Measurements from ENCODE around the gene PPP1R7. TPM values are rescaled to one million over a fixed set of nuclear protein-coding genes. Genes with fewer than 3 reads are reported as not detected.

PPP1R7 gene
- total RNA-seq, 1 experiment from 2014 or later, result 49.1 TPM

GRCh38 chr2:241137276-241138190, 12.7 kb upstream of the PPP1R7 start:
- Mint-ChIP-seq H3K9me3 (peaks cover 1% of the 10 kb centered on the region; the same call in 1 of the 2 replicates), H3K4me1 (no peaks in the 10 kb centered on the region), H3K36me3 (peaks cover 39% of the 10 kb centered on the region), H3K27ac (no peak overlapping the region), H3K4me3 (no peak overlapping the region), H3K27me3 (ENCODE audit: low read depth) (no peaks in the 10 kb centered on the region)
- CTCF ChIA-PET, result interaction anchor here (0.5 kb wide), 1 partner anchor 60 kb away, joined by 4 read pairs; no protein-coding TSS in a partner anchor
- POLR2A ChIA-PET, result no interaction called here
- DNase-seq (ENCODE audit: low spot score) (no peak), ATAC-seq (no peak)
- TF ChIP-seq ZBTB43 (CRISPR knock-in tag; IDR thresholded peaks at IDR 0.05), result no peak
- no peak for TF ChIP-seq IRF2 (CRISPR knock-in tag; IDR thresholded peaks at IDR 0.05; ENCODE audit: borderline replicate concordance, low read depth)
- no peak for TF ChIP-seq FOXP1 (CRISPR knock-in tag; IDR thresholded peaks at IDR 0.05; ENCODE audit: borderline replicate concordance)
- no peak for TF ChIP-seq USF1 (CRISPR knock-in tag; IDR thresholded peaks at IDR 0.05)
- TF ChIP-seq FOXJ3 (CRISPR knock-in tag; IDR thresholded peaks at IDR 0.05; ENCODE audit: borderline replicate concordance), result no peak
- TF ChIP-seq MYBL2 (CRISPR knock-in tag; IDR thresholded peaks at IDR 0.05), result no peak
- TF ChIP-seq ZNF396 (CRISPR knock-in tag; IDR thresholded peaks at IDR 0.05; ENCODE audit: borderline replicate concordance), result no peak
- no peak for TF ChIP-seq KAT7 (CRISPR knock-in tag; IDR thresholded peaks at IDR 0.05; ENCODE audit: borderline replicate concordance)

DNA sequence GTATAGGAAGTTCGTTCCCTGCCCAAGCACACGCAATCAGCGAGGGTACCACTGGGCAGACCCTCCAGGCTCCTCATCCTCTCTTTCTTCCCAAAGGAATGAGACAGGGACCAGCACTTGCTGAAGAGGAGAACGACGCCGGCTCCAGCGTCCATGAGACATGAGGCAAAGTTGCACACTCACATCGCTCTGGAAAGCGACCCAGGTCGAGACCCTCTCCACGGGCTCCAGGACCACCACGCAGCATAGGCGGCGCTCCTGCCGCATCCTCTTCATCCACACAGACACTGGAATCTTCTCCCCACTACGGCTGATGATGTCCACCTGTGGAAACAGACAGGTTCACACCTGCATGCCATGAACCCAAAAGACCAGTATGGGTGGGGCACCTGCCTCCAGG, 11.8 kb upstream of the PPP1R7 start:
- CTCF ChIA-PET, result no interaction called here
- H3K4me3 Mint-ChIP-seq, result no peak overlapping the region
- no peak overlapping the region for H3K27ac Mint-ChIP-seq
- POLR2A ChIA-PET, result no interaction called here
- no peaks in the 10 kb centered on the region for H3K9me3 Mint-ChIP-seq
- peaks cover 30% of the 10 kb centered on the region for H3K36me3 Mint-ChIP-seq
- TF ChIP-seq, protein P1, sequence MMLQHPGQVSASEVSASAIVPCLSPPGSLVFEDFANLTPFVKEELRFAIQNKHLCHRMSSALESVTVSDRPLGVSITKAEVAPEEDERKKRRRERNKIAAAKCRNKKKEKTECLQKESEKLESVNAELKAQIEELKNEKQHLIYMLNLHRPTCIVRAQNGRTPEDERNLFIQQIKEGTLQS (CRISPR knock-in tag; conservative IDR thresholded peaks at IDR 0.05), result no peak
- H3K4me1 Mint-ChIP-seq, result no peaks in the 10 kb centered on the region
- no peak for ATAC-seq
- H3K27me3 Mint-ChIP-seq (ENCODE audit: low read depth), result no peaks in the 10 kb centered on the region
- DNase-seq (ENCODE audit: low spot score), result no peak

- Mint-ChIP-seq H3K4me1 (no peaks in the 10 kb centered on the region), H3K36me3 (peaks cover 25% of the 10 kb centered on the region), H3K27me3 (ENCODE audit: low read depth) (no peaks in the 10 kb centered on the region), H3K4me3 (no peak overlapping the region), H3K27ac (no peak overlapping the region), H3K9me3 (no peaks in the 10 kb centered on the region)
- CTCF ChIA-PET, result no interaction called here
- peak; percentile 55; the same call in 1 of the 2 replicates for TF ChIP-seq ZNF121 (CRISPR knock-in tag; IDR thresholded peaks at IDR 0.05)
- TF ChIP-seq PRRX2 (CRISPR knock-in tag; IDR thresholded peaks at IDR 0.05), result no peak
- no peak for ATAC-seq
- POLR2A ChIA-PET, result interaction anchor here (0.5 kb wide), 1 partner anchor 176 kb away, joined by 3 read pairs; the partner anchor contains the start of gene SEPTIN2
- DNase-seq (ENCODE audit: low spot score), result no peak
Observed at GRCh38 chr2:241139531-241140444, 10.5 kb upstream of the PPP1R7 start.

DNA sequence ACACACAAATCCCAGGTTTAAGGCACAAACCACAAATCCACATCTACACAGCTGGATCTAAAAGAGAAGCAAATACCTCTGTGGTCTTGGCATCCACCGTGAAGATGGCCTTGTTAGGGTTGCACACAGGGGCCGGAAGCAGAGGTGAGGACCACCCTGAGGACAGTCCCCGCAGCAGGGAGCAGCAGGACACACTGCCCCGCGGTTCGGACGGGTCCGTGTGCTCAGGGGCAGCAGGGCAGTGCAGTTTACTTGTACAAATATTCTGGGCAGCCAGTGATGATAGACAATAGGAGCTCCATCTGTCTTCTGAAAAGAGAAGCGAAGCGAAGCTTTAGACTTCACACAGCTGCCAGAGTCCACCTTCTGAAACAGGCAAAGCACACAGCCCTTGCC, 9.8 kb upstream of the PPP1R7 start:
- Mint-ChIP-seq H3K27me3 (ENCODE audit: low read depth) (no peaks in the 10 kb centered on the region), H3K27ac (peak overlapping the region; percentile 82; the same call in 1 of the 2 replicates), H3K4me1 (no peaks in the 10 kb centered on the region), H3K36me3 (peaks cover 25% of the 10 kb centered on the region), H3K4me3 (no peak overlapping the region), H3K9me3 (no peaks in the 10 kb centered on the region)
- CTCF ChIA-PET, result interaction anchor here (1.3 kb wide), 1 partner anchor 9 kb away, joined by 3 read pairs; the partner anchor contains the start of genes PASK and PPP1R7
- DNase-seq (ENCODE audit: low spot score), result no peak
- POLR2A ChIA-PET, result no interaction called here
- no peak for ATAC-seq
- no peak for TF ChIP-seq NFYB (CRISPR knock-in tag; conservative IDR thresholded peaks at IDR 0.05; ENCODE audit: low read depth)
- TF ChIP-seq, protein P2, sequence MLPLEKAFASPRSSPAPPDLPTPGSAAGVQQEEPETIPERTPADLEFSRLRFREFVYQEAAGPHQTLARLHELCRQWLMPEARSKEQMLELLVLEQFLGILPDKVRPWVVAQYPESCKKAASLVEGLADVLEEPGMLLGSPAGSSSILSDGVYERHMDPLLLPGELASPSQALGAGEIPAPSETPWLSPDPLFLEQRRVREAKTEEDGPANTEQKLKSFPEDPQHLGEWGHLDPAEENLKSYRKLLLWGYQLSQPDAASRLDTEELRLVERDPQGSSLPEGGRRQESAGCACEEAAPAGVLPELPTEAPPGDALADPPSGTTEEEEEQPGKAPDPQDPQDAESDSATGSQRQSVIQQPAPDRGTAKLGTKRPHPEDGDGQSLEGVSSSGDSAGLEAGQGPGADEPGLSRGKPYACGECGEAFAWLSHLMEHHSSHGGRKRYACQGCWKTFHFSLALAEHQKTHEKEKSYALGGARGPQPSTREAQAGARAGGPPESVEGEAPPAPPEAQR (CRISPR knock-in tag; IDR thresholded peaks at IDR 0.05), result no peak
- no peak for TF ChIP-seq NR1H2 (CRISPR knock-in tag; IDR thresholded peaks at IDR 0.05)
- no peak for TF ChIP-seq ZNF532 (CRISPR knock-in tag; IDR thresholded peaks at IDR 0.05; ENCODE audit: borderline replicate concordance)
- no peak for TF ChIP-seq ZNF512 (CRISPR knock-in tag; IDR thresholded peaks at IDR 0.05; ENCODE audit: borderline replicate concordance)

Measured in WTC11 (cell line).